SU-DHL-6 (cell line): ENCODE data around the gene CTSH.

Source experiments
- H2AFZ ChIP-seq: fragments of 200-600 bp; sonication (generic); 2 replicates; pipeline ENCODE4 v1.6.1; 2014; ENCODE audit warnings: low read depth, mild to moderate bottlenecking, moderate library complexity, mixed read lengths, antibody characterized with exemption, low read length; ENCODE audit not compliant: severe bottlenecking
- H3F3A ChIP-seq: fragments of 200-600 bp; shearing (Covaris generic); 2 replicates; pipeline ENCODE4 v1.6.0; 2016; ENCODE audit warnings: antibody characterized with exemption, mild to moderate bottlenecking; ENCODE audit not compliant: insufficient read depth
- H3K27ac ChIP-seq: fragments of 200-600 bp; sonication (generic); 2 replicates; pipeline ENCODE4 v1.5.1; 2016; ENCODE audit warnings: low read depth, mild to moderate bottlenecking, low read length, moderate library complexity, mixed read lengths
- H3K27me3 ChIP-seq: fragments of 200-600 bp; sonication (generic), shearing (Covaris generic); 2 replicates; pipeline ENCODE4 v1.6.0; 2014; ENCODE audit warnings: mild to moderate bottlenecking, low read length
- H3K36me3 ChIP-seq: fragments of 200-600 bp; sonication (generic); 2 replicates; pipeline ENCODE4 v1.6.1; 2014; ENCODE audit warnings: mild to moderate bottlenecking, low read length, mixed read lengths
- H3K4me2 ChIP-seq: fragments of 300-600, 200-600 bp; shearing (Covaris generic), sonication (generic); 2 replicates; pipeline ENCODE4 v1.6.0; 2014; ENCODE audit warnings: low read length, low read depth, mild to moderate bottlenecking; ENCODE audit not compliant: poor library complexity, severe bottlenecking
- H3K4me3 ChIP-seq: fragments of 200-600 bp; sonication (generic); 2 replicates; pipeline ENCODE4 v1.5.1; 2014; ENCODE audit warnings: antibody characterized with exemption, low read length, mild to moderate bottlenecking, mixed read lengths; ENCODE audit not compliant: insufficient read depth, poor library complexity, severe bottlenecking
- H3K79me2 ChIP-seq: fragments of 200-600 bp; sonication (generic); 2 replicates; pipeline ENCODE4 v1.6.1; 2014; ENCODE audit warnings: mild to moderate bottlenecking, low read length, moderate library complexity; ENCODE audit not compliant: insufficient read depth
- H3K9ac ChIP-seq: fragments of 200-600 bp; sonication (generic); 2 replicates; pipeline ENCODE4 v1.7.0; 2014; ENCODE audit warnings: mild to moderate bottlenecking, low read length
- H3K9me2 ChIP-seq: fragments of 200-600 bp; sonication (generic); replicated peaks from 2 replicates; pipeline ENCODE4 v1.6.1; 2014; ENCODE audit warnings: low read length; ENCODE audit not compliant: insufficient read depth
- H3K9me3 ChIP-seq: fragments of 200-600 bp; sonication (generic); 2 replicates; pipeline ENCODE4 v1.6.1; 2014; ENCODE audit warnings: low read length, mixed read lengths; ENCODE audit not compliant: insufficient read depth
- H4K20me1 ChIP-seq: fragments of 200-600 bp; sonication (generic); 2 replicates; pipeline ENCODE4 v1.6.1; 2014; ENCODE audit warnings: low read depth, mild to moderate bottlenecking, antibody characterized with exemption, low read length, moderate library complexity, mixed read lengths
- EZH2phosphoT487 ChIP-seq: fragments of 200-600 bp; sonication (generic), shearing (Covaris generic); conservative IDR thresholded peaks from 2 replicates; pipeline ENCODE4 v1.6.1; 2018; ENCODE audit warnings: mild to moderate bottlenecking, antibody characterized with exemption, low read length, moderate library complexity, mixed read lengths
- TF ChIP-seq, protein P1 (sequence below): fragments of 200-600 bp; sonication (generic); IDR thresholded peaks from one replicate; pipeline ENCODE4 v1.5.1; 2017; ENCODE audit warnings: antibody characterized with exemption, mild to moderate bottlenecking, low read length, moderate library complexity; ENCODE audit not compliant: insufficient read depth, poor library complexity, severe bottlenecking

Gene CTSH

DNA sequence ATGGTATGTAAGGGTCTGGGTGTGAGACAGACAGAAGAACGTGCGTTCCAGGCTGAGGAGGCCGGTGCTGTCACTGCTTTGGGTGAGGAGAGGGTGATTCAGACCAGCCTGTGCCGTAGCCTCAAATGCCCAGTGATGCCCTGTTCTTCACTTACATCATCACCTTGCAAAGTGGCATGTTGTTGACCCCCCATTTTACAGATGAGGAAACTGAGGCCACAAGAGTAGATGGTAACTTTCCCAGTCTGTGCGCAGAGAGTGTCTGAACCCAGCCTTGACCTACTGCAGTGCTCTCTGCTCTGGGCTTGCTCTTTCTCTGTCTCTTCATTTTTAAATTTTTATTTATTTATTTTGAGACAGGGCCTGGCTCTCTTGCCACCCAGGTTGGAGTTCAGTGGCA lies 1.6 kb upstream of the CTSH start:
- H2AFZ ChIP-seq = no peak overlapping the region
- H3K9me2 ChIP-seq = no peaks in the 10 kb centered on the region
- no peak for TF ChIP-seq EZH2phosphoT487
- H3K27me3 ChIP-seq = no peaks in the 10 kb centered on the region
- no peaks in the 10 kb centered on the region for H3K9me3 ChIP-seq
- H3K79me2 ChIP-seq = peaks cover 20% of the 10 kb centered on the region; the same call in 1 of the 2 replicates
- H3K36me3 ChIP-seq = no peaks in the 10 kb centered on the region
- H3F3A ChIP-seq = no peaks in the 10 kb centered on the region; the same call in 1 of the 2 replicates
- no peak overlapping the region for H3K9ac ChIP-seq
- no peak overlapping the region for H3K4me3 ChIP-seq
- H3K27ac ChIP-seq = no peak overlapping the region
- H4K20me1 ChIP-seq = no peaks in the 10 kb centered on the region
- H3K4me2 ChIP-seq = no peak overlapping the region

DNA sequence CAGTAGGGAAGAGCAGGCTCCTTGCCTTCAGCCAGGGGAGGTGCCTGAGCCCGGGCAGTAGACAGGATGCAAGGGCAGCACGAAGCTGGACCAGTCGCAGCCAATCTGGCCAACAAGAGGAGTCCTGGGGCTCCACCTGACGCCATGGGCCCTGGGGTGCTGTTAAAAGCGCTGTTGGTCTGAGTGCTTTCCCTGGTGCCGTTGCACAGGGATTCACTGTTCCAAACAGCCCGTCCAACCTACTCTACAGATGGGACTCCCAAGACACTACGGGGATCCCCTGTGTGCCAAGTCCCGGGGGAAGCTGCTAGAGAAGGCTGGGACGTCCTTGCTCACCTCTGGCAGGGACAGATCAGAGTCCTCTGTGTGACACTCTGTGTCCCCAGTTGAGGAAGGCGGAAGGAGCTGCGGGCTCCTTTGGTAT lies 632 bp downstream of the CTSH start:
- H2AFZ ChIP-seq = peak overlapping the region; percentile 58
- H3K27ac ChIP-seq = peak overlapping the region; percentile 60
- H3K9ac ChIP-seq = peak overlapping the region; percentile 83

DNA sequence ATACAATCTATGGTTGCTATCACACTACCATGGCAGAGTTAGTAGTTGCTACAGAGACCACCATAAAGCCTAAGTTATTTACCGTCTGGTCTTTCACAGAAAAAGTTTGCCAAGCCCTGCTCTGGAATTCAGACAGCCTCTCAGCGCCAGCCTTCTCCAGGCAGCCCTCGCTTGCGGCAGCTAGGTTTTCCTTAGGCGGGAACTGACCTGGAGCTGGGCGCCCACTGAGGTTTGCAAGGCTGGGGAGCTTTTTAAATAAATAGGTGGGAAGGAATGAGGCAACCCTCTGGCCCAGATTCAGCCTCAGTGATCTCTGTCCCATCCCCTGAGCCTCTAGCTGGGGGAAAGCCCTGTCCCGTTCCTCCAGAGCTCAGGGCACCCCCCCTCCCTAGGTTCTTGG lies 1.2 kb downstream of the CTSH start:
- peaks cover 26% of the 10 kb centered on the region; the same call in 1 of the 2 replicates for H3K79me2 ChIP-seq
- H3K4me2 ChIP-seq = peak overlapping the region; percentile 60
- H3K9me2 ChIP-seq = no peaks in the 10 kb centered on the region
- no peak overlapping the region for H2AFZ ChIP-seq
- H3K9ac ChIP-seq = peak overlapping the region; percentile 83
- peak overlapping the region; percentile 60 for H3K27ac ChIP-seq
- TF ChIP-seq, protein P1, sequence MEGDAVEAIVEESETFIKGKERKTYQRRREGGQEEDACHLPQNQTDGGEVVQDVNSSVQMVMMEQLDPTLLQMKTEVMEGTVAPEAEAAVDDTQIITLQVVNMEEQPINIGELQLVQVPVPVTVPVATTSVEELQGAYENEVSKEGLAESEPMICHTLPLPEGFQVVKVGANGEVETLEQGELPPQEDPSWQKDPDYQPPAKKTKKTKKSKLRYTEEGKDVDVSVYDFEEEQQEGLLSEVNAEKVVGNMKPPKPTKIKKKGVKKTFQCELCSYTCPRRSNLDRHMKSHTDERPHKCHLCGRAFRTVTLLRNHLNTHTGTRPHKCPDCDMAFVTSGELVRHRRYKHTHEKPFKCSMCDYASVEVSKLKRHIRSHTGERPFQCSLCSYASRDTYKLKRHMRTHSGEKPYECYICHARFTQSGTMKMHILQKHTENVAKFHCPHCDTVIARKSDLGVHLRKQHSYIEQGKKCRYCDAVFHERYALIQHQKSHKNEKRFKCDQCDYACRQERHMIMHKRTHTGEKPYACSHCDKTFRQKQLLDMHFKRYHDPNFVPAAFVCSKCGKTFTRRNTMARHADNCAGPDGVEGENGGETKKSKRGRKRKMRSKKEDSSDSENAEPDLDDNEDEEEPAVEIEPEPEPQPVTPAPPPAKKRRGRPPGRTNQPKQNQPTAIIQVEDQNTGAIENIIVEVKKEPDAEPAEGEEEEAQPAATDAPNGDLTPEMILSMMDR = no peak
- H3K36me3 ChIP-seq = no peaks in the 10 kb centered on the region
- peaks cover 22% of the 10 kb centered on the region for H3F3A ChIP-seq
- no peaks in the 10 kb centered on the region for H3K27me3 ChIP-seq
- peak overlapping the region; percentile 71 for H3K4me3 ChIP-seq
- no peaks in the 10 kb centered on the region for H3K9me3 ChIP-seq
- H4K20me1 ChIP-seq = no peaks in the 10 kb centered on the region

More for the DNA sequence above, 632 bp downstream of the CTSH start:
- H3K36me3 ChIP-seq = no peaks in the 10 kb centered on the region
- no peaks in the 10 kb centered on the region for H3K9me3 ChIP-seq
- no peaks in the 10 kb centered on the region for H4K20me1 ChIP-seq
- peaks cover 17% of the 10 kb centered on the region for H3F3A ChIP-seq
- H3K79me2 ChIP-seq = peaks cover 26% of the 10 kb centered on the region; the same call in 1 of the 2 replicates
- H3K27me3 ChIP-seq = no peaks in the 10 kb centered on the region
- H3K4me2 ChIP-seq = peak overlapping the region; percentile 60
- TF ChIP-seq, protein P1 = no peak
- TF ChIP-seq EZH2phosphoT487 = no peak
- no peaks in the 10 kb centered on the region for H3K9me2 ChIP-seq
- peak overlapping the region; percentile 71 for H3K4me3 ChIP-seq

DNA sequence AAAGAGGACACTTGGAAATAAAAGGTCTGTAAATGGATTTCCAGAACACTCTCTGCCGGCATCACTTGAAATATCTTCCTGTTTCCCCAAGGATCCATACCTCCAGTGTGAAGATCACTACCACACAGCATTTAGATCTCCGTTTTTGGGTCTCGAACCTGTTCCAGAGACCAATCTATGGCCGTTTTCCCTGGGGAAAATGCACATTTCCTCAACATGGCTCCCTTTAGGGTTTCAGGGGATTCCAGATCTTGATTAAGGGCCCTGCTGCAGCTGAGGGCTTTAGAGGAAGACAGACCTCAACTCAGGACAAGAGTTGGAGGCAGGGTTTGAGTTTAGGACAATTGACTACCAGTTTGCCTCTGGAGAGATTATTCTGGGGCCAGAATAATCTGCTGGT lies 2.1 kb downstream of the CTSH start:
- Histone ChIP-seq H3K9me2 (no peaks in the 10 kb centered on the region), H3K9me3 (no peaks in the 10 kb centered on the region), H3K27ac (peak overlapping the region; percentile 60), H3K4me3 (peak overlapping the region; percentile 71), H3K4me2 (peak overlapping the region; percentile 60), H3K27me3 (no peaks in the 10 kb centered on the region), H3K9ac (peak overlapping the region; percentile 83), H3F3A (peaks cover 31% of the 10 kb centered on the region), H4K20me1 (no peaks in the 10 kb centered on the region), H3K36me3 (no peaks in the 10 kb centered on the region), H3K79me2 (peaks cover 26% of the 10 kb centered on the region; the same call in 1 of the 2 replicates), H2AFZ (no peak overlapping the region)
- TF ChIP-seq EZH2phosphoT487 = no peak
- TF ChIP-seq, protein P1 = no peak
